GM13976 (cell line): Measurements from ENCODE around the gene EBF3.

Experiments used
- DNase-seq: peaks from one replicate; pipeline ENCODE4 v3.0.0; 2012; ENCODE audit warnings: low spot score
- CTCF ChIP-seq: IDR thresholded peaks from 2 replicates; pipeline ENCODE4 v1.5.1; 2012; ENCODE audit warnings: borderline replicate concordance, mild to moderate bottlenecking; ENCODE audit not compliant: insufficient read depth; ENCODE audit errors: extremely low read depth, missing control alignments, control extremely low read depth
- in situ Hi-C: fragments of 300-500 bp; cut with MboI; formaldehyde crosslinking; loops from one replicate; pipeline ENCODE4 v1.12.0; 2022; ENCODE audit warnings: low sequenced_read_pairs, mixed read lengths, inconsistent platforms; ENCODE audit not compliant: unreplicated experiment

Gene EBF3

DNA sequence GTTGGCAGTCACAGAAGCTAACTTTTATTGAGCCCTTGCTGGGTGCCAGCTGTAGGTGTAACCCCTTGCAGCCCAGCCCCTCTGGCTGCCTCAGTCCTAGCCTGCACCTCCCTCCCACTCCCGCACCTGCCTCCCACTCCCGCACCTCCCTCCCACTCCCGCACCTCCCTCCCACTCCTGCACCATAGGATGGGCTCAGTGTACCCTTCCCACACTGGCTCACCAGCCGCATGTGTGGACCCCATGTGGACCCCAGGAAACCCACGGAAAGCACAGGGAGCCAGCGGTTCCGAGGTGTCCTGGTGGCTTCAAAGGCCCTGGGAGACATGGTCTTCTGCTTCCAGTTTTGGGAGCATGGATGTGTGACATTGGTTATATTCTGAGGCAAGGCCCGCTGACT lies 132.9 kb downstream of the EBF3 start:
- no peak for DNase-seq
- in situ Hi-C loops = no loop called here
- no peak for TF ChIP-seq CTCF

- in situ Hi-C loops = no loop called here
- TF ChIP-seq CTCF = no peak
- DNase-seq = no peak
Measured at GRCh38 chr10:129825826-129826225, 138.2 kb downstream of the EBF3 start.

GRCh38 chr10:129825221-129825620 lies 138.9 kb downstream of the EBF3 start:
- in situ Hi-C loops = no loop called here
- TF ChIP-seq CTCF = no peak
- no peak for DNase-seq

- TF ChIP-seq CTCF = no peak
- in situ Hi-C loops = no loop called here
- DNase-seq = no peak
Measured at GRCh38 chr10:129820451-129820850, 143.6 kb downstream of the EBF3 start.

DNA sequence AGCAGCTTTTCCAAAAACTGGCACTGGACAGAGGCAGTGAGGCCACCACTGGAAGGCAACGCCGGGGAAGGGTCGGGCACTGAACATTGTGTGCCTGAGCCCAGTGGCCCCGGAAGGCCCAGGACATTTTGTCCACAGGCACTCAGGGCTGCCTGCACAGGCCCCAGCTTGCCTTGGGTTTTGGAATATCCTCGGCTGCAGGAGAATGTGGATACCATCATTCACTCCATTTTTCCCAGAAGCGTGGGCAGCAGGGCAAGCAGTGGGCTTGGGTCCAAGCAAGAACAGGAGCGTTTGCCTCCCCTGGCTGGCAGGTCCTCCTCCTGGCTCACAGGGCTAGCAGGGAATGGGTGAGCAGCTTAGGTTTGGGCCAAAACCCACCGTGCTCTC lies 147.4 kb downstream of the EBF3 start:
- no peak for DNase-seq
- no peak for TF ChIP-seq CTCF
- in situ Hi-C loops = no loop called here

DNA sequence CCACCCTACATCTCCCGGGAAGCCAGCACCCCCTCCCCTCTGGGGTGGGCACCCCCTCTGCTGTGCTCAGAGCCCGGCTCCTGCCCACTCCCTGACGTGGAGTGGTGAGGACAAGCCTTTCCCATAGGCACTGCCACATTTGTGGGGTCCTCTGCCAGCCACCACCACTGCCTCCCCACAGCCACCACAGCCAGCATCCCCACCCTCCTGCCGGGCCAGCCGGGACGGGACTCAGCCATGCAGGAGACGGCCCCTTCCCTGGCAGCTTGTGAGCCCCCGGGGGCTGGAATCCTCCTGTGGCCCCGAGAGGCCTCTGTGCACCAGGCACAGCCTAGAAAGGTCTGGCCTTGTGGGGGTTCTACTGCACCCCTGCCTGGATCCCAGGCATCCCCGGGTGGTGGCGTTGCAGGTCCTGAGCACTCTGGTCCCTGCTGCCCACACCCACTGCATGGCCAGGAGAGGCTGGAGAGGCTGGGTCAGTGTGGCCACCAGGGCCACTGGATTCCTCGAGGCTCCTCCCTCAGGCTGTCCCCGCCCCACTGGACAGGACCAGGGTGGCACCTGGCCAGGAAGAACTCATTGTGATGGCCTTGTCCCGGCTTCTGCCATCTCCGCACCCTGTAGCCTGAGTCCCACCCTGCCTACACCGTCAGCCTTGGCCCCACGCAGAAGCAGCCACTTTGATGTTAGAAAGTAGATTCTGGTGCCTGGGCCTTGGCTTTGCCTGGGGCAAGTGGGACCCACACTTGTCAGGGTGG lies 148.0 kb downstream of the EBF3 start:
- no peak for TF ChIP-seq CTCF
- no peak for DNase-seq
- in situ Hi-C loops = no loop called here
